Renal cortex interstitium (tissue), 11 donors: ENCODE data around the gene ASIC3. TPM values are rescaled to one million over a fixed set of nuclear protein-coding genes. Genes with fewer than 3 reads are reported as not detected.

ENCODE experiments used
- DNase-seq, 11 donors: peaks; one replicate each; pipeline ENCODE4 v3.0.0-alpha.2; 2013; ENCODE audit warnings: low read depth in 9 of 11, low spot score in 4 of 11; ENCODE audit errors: extremely low read depth in 1 of 11
- polyA plus RNA-seq, 3 donors: library from polyadenylated mRNA; unstranded; fragments of 120-200 nt; gene quantifications; one replicate each; pipeline ENCODE4 v1.2.1, GENCODE V29; 2013; ENCODE audit not compliant: insufficient read length in 3 of 3

The ASIC3 gene
- polyA plus RNA-seq, 3 donors: 1.3 to 2.5 (median 2.3) TPM

DNA sequence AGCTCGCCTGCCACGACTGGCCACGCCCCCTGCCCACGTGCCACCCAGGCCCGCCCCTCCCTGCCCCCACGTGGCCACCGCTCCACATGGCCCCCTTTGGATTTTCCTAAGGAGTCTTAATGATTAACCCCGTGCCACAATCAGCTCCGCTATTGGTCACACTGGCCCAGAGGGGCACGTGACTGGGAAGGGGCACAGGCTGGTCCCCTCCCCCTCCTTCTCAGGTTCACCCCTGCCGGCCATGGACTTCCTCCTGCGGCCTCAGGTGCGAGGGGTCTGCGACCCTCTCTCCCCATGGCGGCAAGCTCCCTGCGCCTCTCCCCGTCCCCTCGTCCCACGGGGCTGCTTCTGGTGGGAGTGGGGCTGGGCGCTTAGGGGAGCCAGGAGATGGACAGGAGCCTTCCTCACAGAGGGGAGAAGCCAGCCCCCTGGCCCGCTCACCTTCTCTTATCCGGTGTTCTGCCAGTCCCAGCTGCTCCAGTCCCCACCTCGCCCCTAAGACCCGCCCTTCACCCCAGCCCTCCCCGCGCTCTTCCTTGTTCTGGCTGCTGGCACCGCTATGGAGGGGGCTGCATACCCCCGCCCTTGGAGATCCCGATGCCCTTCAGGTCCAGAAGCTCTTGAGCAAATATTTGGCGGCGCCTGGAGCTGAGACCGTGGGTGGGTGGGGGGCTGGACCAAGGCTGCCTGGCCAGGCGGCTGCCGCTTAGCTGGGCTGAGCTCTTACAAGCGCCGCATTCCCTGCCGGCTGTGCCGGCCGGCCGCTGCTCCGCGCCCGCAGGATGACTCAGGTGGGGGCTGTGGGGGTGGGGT lies 14.3 kb downstream of the ASIC3 start:
- peak in 3 of 11 donors; percentile 68 to 87 (median 81) for DNase-seq

DNA sequence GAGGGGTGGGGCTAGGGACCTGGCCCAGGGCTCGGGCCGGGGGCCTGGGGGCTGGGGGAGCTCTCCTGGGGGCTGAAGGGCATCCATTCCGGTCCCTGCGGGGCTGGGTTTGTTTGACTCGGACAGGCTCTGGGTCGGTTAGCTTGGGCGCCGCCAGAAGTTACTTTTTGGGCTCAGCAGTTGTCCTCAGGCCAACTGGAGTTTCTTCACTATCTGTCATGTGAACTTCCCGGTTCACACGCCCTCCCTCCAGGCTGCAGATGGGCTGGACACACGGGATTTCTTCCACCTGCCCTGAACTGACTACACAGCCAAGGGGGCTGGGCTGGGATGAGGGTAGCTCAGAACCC lies 14.9 kb downstream of the ASIC3 start:
- DNase-seq: no peak

DNA sequence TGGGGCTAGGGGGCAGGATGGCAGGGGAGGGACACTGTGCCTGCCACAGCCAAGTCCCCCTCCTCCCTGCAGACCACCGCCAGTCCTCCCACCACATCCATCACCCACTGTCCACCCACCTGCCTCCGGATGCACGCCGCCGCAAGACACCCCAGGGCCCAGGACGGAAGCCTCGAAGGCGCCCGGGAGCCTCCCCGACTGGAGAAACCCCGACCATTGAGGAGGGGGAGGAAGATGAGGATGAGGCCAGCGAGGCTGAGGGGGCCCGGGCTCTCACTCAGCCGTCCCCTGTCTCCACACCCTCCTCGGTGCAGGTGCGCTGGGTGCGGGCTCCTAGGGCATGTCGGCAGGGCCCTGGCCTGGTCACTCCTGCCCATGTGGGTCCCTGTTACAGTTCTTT lies 16.1 kb downstream of the ASIC3 start:
- no peak for DNase-seq

DNA sequence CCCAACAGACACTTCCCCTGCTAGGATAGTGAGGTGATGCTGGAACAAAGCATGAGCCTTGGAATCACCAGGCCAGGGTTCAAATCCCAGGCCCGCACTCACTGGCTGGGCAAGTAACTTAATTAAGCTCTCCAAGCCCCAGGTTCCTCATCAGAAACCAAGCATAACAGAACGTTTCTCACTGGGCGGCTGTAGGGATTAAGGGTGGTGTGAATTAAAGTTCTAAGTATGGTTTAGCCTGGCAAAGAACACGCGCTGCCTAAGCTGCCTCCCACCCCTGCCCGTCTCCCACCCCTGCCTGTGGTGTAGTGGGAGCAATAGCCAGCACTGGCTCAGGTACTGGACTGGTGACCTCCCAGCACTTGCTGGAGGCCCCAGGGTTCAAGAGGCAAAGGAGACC lies 16.7 kb downstream of the ASIC3 start:
- DNase-seq: no peak

DNA sequence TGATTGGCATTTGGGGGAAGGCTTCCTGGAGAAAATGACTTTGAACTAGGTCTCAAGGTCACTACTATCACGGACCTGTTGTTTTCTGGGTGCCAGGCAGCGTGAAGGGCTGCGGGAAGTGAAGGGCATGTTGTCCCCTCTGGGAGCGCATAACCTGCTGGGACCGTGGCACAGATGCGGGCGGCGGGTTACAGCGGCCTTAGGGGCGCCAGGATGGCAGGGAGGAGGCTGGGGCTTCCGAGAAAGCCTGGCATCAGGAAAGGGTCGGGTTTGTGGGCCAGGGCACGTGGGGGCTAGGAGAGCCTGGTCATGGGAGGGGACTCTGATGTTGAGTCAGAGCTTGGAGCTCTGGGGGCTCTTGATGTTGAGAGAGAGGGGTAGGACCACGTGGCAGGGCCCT lies 17.2 kb downstream of the ASIC3 start:
- no peak for DNase-seq

DNA sequence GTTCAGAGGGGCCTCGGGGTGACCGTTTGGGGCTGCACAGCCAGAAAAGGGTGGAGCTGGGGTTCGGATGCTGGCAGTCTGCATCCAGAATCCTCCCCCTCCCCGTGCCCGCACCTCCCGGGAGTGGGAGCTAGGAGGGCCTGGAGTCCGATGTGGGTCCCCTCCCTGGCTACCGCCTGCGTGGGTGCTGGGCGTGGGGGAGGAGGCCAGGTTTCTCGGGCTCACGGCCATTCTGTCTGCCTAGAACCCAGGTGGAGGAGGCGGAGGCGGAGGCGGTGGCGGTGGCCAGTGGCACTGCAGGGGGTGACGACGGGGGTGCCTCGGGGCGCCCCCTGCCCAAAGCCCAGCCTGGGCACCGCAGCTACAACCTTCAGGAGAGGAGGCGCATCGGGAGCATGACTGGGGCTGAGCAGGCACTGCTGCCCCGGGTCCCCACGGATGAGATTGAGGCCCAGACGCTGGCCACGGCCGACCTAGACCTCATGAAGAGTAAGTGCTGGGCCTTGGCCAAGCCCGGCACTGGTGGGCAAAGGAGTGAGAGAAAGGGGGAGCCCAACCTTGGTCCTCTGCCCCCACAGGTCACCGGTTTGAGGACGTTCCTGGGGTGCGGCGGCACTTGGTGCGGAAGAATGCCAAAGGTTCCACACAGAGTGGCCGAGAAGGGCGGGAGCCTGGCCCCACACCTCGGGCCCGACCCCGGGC lies 18.1 kb downstream of the ASIC3 start:
- no peak for DNase-seq

DNA sequence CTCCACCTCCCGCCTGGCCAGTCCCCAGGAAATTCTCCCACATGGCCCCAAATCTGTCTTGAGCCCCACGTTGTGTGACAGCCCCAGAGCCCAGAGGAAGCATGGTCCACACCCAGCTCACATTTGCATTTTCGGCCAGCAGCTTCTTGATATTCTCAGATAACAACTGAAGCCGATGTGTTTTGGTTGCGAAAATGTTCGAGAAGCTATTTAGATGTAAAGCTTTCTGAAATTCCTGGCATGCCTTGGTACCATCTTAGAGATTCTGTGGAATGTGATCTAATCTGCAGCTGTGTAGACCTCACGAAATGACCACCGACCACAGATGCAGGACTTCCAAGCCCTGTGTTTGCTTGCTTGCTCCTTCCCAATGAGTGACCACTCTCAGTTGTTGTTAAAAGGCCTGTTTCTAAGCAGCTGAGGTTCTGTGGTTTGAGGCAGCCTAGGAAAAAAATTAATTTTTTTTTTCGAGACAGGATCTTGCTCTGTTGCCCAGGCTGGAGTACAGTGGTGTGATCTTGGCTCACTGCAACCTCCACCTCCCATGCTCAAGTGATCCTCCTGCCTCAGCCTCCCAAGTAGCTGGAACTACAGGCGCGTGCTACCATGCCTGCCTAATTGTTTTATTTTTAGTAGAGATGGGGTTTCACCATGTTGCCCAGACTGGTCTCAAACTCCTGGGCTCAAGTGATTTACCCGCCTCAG lies 19.9 kb downstream of the ASIC3 start:
- no peak for DNase-seq

DNA sequence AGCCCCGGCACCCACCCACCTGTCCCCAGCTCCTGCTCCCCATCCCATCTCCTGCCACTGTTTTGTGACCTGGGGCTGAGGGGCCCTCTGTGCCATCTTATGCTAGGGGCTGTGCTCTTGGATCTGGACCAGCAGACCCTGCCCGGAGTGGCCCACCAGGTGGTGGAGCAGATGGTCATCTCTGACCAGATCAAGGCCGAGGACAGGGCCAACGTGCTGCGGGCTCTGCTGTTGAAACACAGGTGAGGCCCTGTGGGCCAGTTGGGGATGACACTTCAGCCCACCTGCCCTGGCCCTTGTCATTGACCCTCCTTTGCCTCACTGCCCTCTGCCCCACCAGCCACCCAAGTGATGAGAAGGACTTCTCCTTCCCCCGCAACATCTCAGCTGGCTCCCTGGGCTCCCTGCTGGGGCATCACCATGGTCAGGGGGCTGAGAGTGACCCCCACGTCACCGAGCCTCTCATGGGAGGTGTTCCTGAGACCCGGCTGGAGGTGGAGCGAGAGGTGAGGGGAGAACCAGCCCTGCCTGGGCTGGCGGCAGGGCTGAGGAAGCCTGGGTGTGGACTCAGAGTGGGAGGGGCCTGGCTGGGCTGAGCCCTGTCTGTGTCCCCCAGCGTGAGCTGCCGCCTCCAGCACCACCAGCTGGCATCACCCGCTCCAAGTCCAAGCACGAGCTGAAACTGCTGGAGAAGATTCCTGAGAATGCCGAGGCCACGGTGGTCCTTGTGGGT lies 21.7 kb downstream of the ASIC3 start:
- no peak for DNase-seq

DNA sequence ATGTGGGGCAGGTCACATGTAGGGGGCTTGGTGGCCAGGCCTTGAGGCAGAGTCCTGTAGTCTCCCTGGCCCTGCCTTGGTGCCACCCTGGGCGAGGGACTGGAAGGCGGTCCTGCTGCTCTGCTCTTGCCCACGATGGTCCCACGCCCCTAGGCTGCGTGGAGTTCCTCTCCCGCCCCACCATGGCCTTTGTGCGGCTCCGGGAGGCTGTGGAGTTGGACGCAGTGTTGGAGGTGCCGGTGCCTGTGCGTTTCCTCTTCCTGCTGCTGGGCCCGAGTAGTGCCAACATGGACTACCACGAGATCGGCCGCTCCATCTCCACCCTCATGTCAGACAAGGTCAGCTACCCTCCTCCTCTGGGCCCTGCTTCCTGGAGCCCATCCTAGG lies 22.2 kb downstream of the ASIC3 start:
- DNase-seq: no peak

DNA sequence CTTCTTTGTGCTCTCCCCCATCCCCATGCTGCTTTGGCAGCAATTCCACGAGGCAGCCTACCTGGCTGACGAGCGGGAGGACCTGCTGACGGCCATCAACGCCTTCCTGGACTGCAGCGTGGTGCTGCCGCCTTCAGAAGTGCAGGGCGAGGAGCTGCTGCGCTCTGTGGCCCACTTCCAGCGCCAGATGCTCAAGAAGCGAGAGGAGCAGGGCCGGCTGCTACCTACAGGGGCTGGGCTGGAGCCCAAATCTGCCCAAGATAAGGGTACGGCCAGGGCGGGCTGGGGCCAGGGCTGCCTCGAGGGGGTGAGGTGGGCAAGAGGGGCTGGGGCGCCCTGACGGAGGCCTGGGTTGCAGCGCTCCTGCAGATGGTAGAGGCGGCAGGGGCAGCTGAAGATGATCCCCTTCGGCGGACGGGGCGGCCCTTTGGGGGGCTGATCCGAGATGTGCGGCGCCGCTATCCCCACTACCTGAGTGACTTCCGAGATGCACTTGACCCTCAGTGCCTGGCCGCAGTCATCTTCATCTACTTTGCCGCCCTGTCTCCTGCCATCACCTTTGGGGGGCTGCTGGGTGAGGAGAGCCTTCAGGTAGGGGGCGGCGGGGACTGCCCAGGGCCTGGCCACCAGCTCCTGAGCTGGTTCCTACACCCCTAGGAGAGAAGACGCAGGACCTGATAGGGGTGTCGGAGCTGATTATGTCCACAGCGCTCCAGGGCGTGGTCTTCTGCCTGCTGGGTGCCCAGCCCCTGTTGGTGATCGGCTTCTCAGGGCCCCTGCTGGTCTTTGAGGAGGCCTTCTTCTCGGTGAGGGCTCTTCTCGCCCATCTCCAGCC lies 22.9 kb downstream of the ASIC3 start:
- no peak for DNase-seq

DNA sequence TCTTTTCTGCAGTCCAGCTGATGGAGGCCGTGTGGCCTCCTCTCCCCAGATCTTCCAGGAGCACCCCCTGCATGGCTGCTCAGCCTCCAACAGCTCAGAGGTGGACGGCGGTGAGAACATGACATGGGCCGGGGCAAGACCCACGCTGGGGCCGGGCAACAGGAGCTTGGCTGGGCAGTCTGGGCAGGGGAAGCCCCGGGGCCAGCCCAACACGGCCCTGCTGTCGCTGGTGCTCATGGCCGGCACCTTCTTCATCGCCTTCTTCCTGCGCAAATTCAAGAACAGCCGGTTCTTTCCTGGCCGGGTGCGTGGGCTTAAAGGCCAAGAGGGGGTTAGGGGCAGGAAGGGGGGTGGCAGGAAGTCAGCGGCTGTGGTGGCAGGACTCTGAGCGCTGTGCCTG lies 25.7 kb downstream of the ASIC3 start:
- no peak for DNase-seq

DNA sequence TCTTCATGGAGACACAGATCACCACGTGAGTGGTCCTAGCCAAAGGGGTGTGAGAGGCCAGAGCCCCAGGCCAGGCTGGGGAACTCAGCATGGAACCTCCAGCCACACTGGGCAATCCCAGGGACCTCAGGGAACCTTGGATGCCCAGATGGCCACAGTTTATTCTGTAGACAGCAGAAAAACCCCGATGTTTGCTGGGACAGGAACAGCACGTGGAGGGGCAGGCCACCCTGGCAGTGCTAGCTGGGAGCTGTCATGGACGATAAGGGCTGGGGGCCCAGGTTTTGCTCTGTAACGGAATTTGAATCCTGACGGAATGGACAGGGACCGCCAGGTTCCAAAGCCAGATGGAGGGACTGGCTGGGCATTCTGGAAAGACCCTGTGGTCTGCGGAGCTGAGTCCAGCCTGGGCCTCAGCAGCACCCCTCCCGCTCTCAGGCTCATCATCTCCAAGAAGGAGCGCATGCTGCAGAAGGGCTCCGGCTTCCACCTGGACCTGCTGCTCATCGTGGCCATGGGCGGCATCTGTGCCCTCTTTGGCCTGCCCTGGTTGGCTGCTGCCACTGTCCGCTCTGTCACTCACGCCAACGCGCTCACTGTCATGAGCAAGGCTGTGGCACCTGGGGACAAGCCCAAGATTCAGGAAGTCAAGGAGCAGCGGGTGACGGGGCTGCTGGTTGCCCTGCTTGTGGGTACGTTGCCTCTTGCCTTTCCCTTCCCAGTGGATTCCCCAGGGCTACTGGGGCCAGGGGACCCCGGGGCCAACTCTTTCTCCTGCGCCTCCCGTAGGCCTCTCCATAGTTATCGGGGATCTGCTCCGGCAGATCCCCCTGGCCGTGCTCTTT lies 26.7 kb downstream of the ASIC3 start:
- DNase-seq: no peak

DNA sequence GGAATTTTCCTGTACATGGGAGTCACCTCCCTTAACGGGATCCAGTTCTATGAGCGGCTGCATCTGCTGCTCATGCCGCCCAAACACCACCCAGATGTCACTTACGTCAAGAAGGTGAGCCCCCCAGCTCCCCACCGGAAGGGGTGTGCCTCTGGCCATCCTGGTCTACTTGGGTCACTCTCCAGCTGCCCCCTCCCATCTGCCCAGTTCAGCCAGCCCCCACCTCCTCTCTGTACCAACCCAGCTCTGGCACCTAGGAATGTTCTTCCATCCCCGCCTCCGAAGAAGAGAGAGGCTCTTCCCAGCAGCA lies 27.3 kb downstream of the ASIC3 start:
- DNase-seq: no peak

DNA sequence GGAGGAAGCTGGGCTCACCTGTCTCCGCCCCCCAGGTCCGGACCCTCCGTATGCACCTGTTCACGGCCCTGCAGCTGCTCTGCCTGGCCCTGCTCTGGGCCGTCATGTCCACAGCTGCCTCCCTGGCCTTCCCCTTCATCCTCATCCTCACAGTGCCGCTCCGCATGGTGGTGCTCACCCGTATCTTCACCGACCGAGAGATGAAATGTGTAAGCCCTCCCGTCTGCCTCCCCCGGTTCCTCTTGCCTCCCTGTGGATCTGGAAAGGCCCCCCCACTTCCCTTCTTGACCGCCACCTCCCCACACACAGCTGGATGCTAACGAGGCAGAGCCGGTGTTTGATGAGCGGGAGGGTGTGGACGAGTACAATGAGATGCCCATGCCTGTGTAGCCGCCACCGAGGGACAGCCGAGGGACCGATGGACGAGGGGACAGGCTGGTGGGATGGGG lies 27.7 kb downstream of the ASIC3 start:
- no peak for DNase-seq

DNA sequence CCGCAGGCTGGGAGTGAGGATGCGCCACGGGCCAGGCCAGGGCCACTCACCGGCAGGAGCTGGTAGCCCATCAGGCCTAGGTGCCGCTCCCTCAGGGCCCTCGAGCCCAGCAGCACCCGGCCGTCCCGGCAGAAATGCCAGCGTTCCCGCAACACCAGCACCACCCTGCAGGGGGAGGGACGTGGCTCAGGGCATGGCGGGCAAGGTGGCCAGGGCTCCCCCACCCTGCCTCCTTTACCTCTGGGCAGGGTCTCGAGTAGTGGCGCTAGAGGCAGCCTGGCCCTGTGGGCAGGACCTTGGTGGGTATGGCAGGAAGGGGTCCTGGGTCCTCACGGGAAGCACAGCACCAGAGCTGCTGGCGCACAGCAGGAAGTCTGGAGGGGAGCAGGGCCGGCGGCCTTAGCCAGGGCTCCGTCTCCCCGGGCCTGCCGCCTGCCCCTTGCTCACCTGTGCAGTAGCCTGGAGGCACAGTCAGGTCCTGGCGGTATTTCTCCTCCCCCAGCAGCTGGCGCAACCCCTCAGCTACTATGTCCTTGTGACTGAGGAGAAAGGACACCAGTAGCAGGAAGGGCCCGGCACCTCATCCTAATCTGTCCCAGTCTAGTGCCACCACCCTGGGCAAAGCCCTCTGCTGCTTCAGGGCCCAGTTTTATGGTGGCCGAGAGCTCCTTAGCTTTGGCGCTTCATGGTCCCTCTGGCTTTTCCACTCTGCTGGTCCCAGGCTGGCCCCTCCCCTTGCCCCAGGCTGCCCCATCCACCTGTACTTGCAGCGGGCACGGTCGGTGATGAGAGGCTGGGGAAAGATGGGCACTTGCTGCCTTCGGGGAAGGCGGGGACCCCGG lies 28.8 kb downstream of the ASIC3 start:
- DNase-seq: no peak

DNA sequence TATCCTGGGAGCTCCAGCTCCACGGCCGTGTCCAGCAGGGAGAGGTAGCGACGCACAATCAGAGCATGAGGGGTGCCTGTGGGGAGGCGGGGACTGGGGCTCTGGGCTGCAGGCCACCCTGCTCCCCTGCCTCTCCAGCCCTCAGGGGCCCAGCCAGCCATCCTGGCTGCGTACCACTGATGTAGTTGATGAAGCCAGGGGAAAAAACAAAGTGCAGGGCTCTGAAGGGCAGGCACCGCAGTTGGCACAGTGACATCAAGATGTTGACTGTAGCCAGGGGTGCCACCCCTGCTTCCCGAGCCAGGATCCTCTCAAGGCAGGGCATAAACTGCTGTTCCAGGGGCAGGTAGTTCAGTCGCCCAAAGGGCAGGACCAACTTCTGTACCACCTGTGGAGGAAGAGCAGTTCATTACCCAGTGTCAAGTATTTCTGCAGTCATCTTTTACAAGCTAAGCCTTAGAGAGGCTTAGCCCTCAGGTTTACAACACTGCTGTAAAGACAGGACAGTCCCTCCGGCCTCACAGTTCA lies 29.4 kb downstream of the ASIC3 start:
- no peak for DNase-seq
